Mucosa of descending colon (tissue), 3 donors: ENCODE data around the gene CD300LF. TPM values are rescaled to one million over a fixed set of nuclear protein-coding genes. Genes with fewer than 3 reads are reported as not detected.

ENCODE experiments used
- ATAC-seq: fragments of 200-7000 bp; cut with Tn5 transposase; one replicate; pipeline ENCODE4 v1.9.1; 2020; ENCODE audit warnings: mild to moderate bottlenecking, moderate library complexity
- DNase-seq, 3 donors: peaks; one replicate each; pipeline ENCODE4 v3.0.0-alpha.2; 2020
- H3K36me3 ChIP-seq: fragments of 200-600 bp; one replicate; pipeline ENCODE4 v1.8.0; 2021; ENCODE audit warnings: low read depth, mild to moderate bottlenecking
- H3K4me1 ChIP-seq: fragments of 200-600 bp; one replicate; pipeline ENCODE4 v1.8.0; 2021; ENCODE audit warnings: low read depth, mild to moderate bottlenecking
- H3K4me3 ChIP-seq: fragments of 200-600 bp; one replicate; pipeline ENCODE4 v1.8.0; 2021; ENCODE audit warnings: mild to moderate bottlenecking
- H3K9me3 ChIP-seq: fragments of 200-600 bp; one replicate; pipeline ENCODE4 v1.8.0; 2021; ENCODE audit warnings: mild to moderate bottlenecking
- CTCF ChIP-seq: fragments of 200-600 bp; IDR thresholded peaks from one replicate; pipeline ENCODE4 v1.8.0; 2022; ENCODE audit warnings: antibody characterized with exemption, mild to moderate bottlenecking
- intact Hi-C, 2 donors: fragments of 100-400 bp; cut with DNase I in 1 of 2; cut with micrococcal nuclease in 1 of 2; formaldehyde crosslinking; loops; one replicate each; pipeline versions ENCODE4 v1.11.0 to v1.11.1; 2022; cut with DNase I, micrococcal nuclease
- total RNA-seq, 3 donors: library from RNA; stranded (reverse); fragmentation: NEBNext Ultra II Directional in 2 of 3; extraction: Animal tissue kit (Norgen Biotek cat#: 25700) in 2 of 3; gene quantifications; one replicate each; pipeline versions ENCODE4 v1.2.1 to v1.2.4, GENCODE V29; 2021 to 2023
- donor health status: DM: no; HTN: no; CAD: no; lungs with moderate emphysema.
- donor health status: DM: no; HTN: no; CAD: no.
- donor health status: DM: no; HTN: yes; CAD: no.

CD300LF gene
- total RNA-seq, 3 donors from 2014 or later: 2.0 TPM

GRCh38 chr17:74686761-74687160, 26.0 kb downstream of the CD300LF start:
- no peak overlapping the region for H3K4me3 ChIP-seq
- intact Hi-C loops: no loop called here
- H3K36me3 ChIP-seq: no peaks in the 10 kb centered on the region
- DNase-seq (no peak), ATAC-seq (no peak)
- H3K9me3 ChIP-seq: no peaks in the 10 kb centered on the region
- no peak for TF ChIP-seq CTCF
- no peaks in the 10 kb centered on the region for H3K4me1 ChIP-seq

GRCh38 chr17:74682471-74683190, 30.1 kb downstream of the CD300LF start:
- no peaks in the 10 kb centered on the region for H3K36me3 ChIP-seq
- no peaks in the 10 kb centered on the region for H3K4me1 ChIP-seq
- no peak overlapping the region for H3K4me3 ChIP-seq
- DNase-seq (no peak), ATAC-seq (no peak)
- H3K9me3 ChIP-seq: no peaks in the 10 kb centered on the region
- intact Hi-C loops: no loop called here
- no peak for TF ChIP-seq CTCF

- ATAC-seq: no peak
- no peak for TF ChIP-seq CTCF
Observed at GRCh38 chr17:74682028-74682427, 30.7 kb downstream of the CD300LF start.

GRCh38 chr17:74680941-74681340, 31.8 kb downstream of the CD300LF start:
- no peak for TF ChIP-seq CTCF
- Histone ChIP-seq H3K4me3 (no peak overlapping the region), H3K4me1 (no peaks in the 10 kb centered on the region), H3K36me3 (no peaks in the 10 kb centered on the region), H3K9me3 (no peaks in the 10 kb centered on the region)
- intact Hi-C loops: no loop called here
- DNase-seq (no peak), ATAC-seq (no peak)

More at GRCh38 chr17:74682028-74682427, 30.7 kb downstream of the CD300LF start:
- no peak for DNase-seq
- Histone ChIP-seq H3K4me3 (no peak overlapping the region), H3K36me3 (no peaks in the 10 kb centered on the region), H3K9me3 (no peaks in the 10 kb centered on the region), H3K4me1 (no peaks in the 10 kb centered on the region)
- intact Hi-C loops: no loop called here

GRCh38 chr17:74680213-74680612, 32.5 kb downstream of the CD300LF start:
- H3K36me3 ChIP-seq: no peaks in the 10 kb centered on the region
- DNase-seq (no peak), ATAC-seq (no peak)
- H3K4me1 ChIP-seq: no peaks in the 10 kb centered on the region
- intact Hi-C loops: no loop called here
- TF ChIP-seq CTCF: no peak
- H3K4me3 ChIP-seq: no peak overlapping the region
- H3K9me3 ChIP-seq: no peaks in the 10 kb centered on the region

GRCh38 chr17:74679374-74679773, 33.3 kb downstream of the CD300LF start:
- Histone ChIP-seq H3K36me3 (no peaks in the 10 kb centered on the region), H3K4me1 (no peaks in the 10 kb centered on the region), H3K4me3 (no peak overlapping the region), H3K9me3 (no peaks in the 10 kb centered on the region)
- TF ChIP-seq CTCF: no peak
- DNase-seq: no peak
- intact Hi-C loops: no loop called here
- ATAC-seq: no peak
